Measurements from ENCODE around the gene FOXP1.

The FOXP1 gene

DNA sequence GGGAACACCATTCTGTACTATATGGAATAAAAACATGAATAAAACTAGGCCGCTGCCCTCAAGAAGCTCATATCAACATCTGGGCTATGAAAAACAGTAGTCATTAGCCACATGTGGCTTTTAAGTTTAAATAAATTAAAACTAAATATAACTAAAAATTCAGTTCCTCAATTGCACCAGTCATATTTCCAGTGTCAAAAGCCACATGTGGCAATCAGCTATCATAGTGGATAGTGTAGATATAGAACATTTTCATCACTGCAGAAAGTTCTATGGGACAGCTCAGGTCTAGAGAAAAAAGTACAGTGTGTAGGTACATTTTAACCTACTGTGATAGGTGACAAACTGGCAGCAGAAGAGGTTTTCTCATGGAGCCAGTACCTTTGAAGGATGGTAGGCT is 261.4 kb downstream of the FOXP1 start:
- H3K36me3 Mint-ChIP-seq (ENCODE audit: low read depth) = no peaks in the 10 kb centered on the region
- no peak overlapping the region for H3K27ac Mint-ChIP-seq
- no peaks in the 10 kb centered on the region for H3K9me3 Mint-ChIP-seq
- H3K4me3 Mint-ChIP-seq = no peak overlapping the region
- H3K4me1 Mint-ChIP-seq (ENCODE audit: low read depth) = peaks cover 4% of the 10 kb centered on the region
- no peaks in the 10 kb centered on the region for H3K27me3 Mint-ChIP-seq

DNA sequence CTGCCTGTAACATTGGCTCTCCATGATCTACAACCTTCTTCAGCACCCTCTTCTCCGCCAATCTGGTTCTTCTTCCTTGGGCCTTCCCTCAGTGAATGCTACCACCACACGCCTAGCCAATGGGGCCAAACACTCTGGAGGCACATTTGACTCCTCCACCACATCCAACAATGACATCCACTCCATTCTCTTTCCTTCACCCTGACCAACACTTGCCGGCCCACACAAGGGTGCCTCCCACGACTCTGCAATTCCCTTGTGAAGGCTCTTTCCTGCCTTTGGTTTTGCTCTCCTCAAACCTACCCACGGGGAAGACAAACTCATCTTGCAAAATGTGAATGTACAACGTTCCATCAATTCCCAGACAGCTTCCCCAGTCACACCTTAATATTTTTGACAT is 263.8 kb downstream of the FOXP1 start:
- Mint-ChIP-seq H3K4me3 (no peak overlapping the region), H3K27ac (no peak overlapping the region), H3K9me3 (no peaks in the 10 kb centered on the region), H3K27me3 (no peaks in the 10 kb centered on the region), H3K36me3 (ENCODE audit: low read depth) (no peaks in the 10 kb centered on the region), H3K4me1 (ENCODE audit: low read depth) (no peaks in the 10 kb centered on the region)

DNA sequence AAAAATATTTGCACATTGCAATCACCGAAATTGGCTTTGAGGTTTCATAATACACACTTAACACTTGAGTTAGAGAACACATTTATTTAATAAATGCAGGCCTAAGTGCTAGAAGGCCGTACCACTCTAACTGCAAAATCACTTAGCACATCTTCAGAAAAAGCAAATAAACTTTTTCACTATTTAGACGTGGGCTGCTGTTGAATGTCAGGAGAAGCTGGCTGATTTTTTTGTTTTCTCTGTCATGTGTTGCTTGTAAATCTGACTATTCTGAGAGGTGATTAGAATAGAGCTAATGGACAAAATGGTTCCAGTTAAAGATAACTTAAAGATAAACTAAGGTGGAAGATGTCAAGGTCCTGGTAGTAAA is 265.1 kb downstream of the FOXP1 start:
- no peaks in the 10 kb centered on the region for H3K36me3 Mint-ChIP-seq (ENCODE audit: low read depth)
- H3K9me3 Mint-ChIP-seq = no peaks in the 10 kb centered on the region
- H3K4me1 Mint-ChIP-seq (ENCODE audit: low read depth) = no peaks in the 10 kb centered on the region
- H3K27me3 Mint-ChIP-seq = no peaks in the 10 kb centered on the region
- H3K27ac Mint-ChIP-seq = peak overlapping the region; percentile 13
- H3K4me3 Mint-ChIP-seq = no peak overlapping the region

DNA sequence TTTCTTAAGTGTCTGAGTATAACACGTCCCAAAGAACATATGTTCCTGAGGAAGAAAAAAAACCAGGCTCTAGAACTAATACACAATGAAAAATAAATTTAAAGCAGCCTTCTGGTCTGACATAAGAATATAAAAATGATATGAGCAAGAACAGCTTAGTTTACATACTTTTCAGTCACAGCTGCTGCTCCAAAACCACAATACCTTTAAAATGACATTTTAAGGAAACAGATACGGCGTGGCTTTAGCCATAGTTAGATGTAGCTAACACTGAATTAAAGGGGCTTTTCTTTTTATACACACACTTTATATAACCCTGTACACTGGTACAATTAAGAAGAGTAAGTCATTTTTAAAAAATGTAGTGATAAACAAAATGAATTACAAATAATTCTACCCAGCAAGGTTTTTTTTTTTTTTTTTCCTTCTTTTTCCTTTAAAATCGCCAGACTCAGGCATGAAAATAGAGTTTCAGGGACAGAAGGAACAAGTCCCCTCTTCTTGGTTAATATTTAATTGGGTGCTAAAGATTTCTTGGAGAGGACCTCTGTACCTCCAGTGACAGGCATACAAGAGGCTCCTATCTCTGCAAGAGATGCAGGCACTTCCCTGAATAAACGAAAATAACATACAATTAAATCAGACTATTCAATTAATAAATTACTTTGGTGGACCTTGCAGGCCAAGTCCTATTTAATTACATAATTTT is 265.6 kb downstream of the FOXP1 start:
- Mint-ChIP-seq H3K27ac (peak overlapping the region; percentile 45), H3K36me3 (ENCODE audit: low read depth) (no peaks in the 10 kb centered on the region), H3K4me3 (no peak overlapping the region), H3K9me3 (no peaks in the 10 kb centered on the region), H3K4me1 (ENCODE audit: low read depth) (no peaks in the 10 kb centered on the region), H3K27me3 (no peaks in the 10 kb centered on the region)

DNA sequence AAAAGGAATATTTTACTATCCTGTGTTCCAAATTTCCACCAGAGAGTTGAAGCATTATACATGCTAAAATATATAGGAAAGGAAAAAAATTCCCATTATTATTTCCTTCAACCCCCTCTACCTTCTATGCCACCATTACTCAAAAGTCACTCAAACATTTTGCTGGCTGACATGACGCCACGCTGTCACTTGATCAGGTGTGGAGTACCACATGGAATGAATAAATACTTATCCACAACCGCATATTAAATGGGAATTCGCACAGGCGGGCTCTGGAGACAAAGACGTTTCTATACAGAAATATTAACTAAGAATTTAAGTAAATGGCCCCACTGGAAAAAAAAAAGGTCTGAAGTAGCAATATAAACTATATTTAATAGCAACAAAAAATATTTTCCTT is 266.4 kb downstream of the FOXP1 start:
- no peaks in the 10 kb centered on the region for H3K27me3 Mint-ChIP-seq
- H3K27ac Mint-ChIP-seq = no peak overlapping the region
- no peaks in the 10 kb centered on the region for H3K9me3 Mint-ChIP-seq
- H3K4me1 Mint-ChIP-seq (ENCODE audit: low read depth) = peaks cover 5% of the 10 kb centered on the region
- no peak overlapping the region for H3K4me3 Mint-ChIP-seq
- no peaks in the 10 kb centered on the region for H3K36me3 Mint-ChIP-seq (ENCODE audit: low read depth)

DNA sequence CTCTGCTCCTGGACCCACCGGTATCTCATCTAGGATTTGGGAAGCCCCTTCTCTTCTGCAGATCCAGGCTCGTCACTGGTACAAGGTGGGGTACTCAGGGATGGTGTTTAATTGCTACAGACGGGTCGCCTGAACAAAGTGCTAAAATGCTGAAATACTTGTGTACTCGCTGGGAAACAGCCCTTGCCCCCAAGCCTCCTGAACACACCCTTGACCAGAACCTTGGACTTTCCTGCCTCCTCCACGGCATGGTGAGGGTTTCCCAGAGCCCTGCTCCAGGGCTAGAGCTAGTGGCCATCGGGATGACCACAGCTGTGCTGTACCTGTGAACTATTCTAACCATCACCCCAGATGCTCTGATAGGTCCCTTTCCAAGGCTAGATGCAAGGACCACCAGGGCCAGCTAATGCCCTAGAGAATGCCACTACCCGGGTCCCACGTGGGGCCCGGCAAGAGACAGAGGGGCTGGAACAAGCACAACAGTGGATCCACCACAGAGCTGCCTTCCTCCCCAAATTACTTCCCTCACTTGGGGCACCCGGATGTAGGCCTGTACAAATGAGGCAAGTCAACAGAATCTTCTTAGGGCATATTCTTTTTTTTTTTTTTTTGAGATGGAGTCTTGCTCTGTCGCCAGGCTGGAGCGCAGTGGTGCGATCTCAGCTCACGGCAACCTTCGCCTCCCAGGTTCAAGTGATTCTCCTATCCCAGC is 267.3 kb downstream of the FOXP1 start:
- Mint-ChIP-seq H3K27ac (peak overlapping the region; percentile 76), H3K9me3 (no peaks in the 10 kb centered on the region), H3K27me3 (no peaks in the 10 kb centered on the region), H3K36me3 (ENCODE audit: low read depth) (no peaks in the 10 kb centered on the region), H3K4me3 (no peak overlapping the region), H3K4me1 (ENCODE audit: low read depth) (peaks cover 13% of the 10 kb centered on the region)

DNA sequence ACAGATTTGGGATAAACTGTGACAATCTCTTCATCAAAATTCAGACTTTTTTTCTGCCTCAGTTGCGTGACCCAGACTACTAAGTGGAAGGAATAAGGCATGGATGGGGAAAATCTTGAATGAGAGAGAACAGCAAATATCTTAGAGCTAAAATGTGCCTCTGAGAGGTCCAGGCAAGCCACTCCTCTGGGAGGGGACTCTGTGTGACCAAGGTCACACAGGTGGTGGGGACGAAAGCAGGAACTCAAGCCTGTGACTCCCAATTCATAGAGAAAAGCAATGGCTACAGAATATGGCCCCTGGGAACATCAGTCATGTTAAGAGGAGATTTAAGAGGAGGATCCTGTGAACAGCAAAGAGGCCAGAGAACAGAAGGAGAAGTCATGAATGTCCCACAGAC is 268.1 kb downstream of the FOXP1 start:
- peaks cover 21% of the 10 kb centered on the region for H3K4me1 Mint-ChIP-seq (ENCODE audit: low read depth)
- H3K27ac Mint-ChIP-seq = peak overlapping the region; percentile 71
- no peak overlapping the region for H3K4me3 Mint-ChIP-seq

DNA sequence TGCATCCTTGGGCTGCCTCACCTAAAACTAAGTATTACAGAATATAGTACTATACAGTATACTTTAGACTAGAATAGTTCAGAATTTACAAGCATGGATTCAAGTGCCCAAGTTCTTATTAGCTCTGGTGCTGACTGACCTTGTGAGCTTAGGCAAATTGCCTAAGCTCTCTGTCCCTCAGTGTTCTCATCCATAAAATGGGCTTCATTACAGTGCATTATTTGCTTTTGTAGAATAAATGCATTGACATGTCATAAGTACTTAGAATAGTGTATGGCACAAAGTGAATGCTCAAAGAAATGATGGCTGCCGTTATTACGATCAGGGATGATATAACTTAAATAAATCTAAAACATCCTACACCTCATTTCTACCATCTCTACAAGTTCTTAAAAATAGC is 269.7 kb downstream of the FOXP1 start:
- peaks cover 37% of the 10 kb centered on the region for H3K4me1 Mint-ChIP-seq (ENCODE audit: low read depth)
- H3K4me3 Mint-ChIP-seq = no peak overlapping the region
- no peak overlapping the region for H3K27ac Mint-ChIP-seq
- H3K36me3 Mint-ChIP-seq (ENCODE audit: low read depth) = no peaks in the 10 kb centered on the region
- H3K9me3 Mint-ChIP-seq = no peaks in the 10 kb centered on the region
- no peaks in the 10 kb centered on the region for H3K27me3 Mint-ChIP-seq

More for the DNA sequence above, 268.1 kb downstream of the FOXP1 start:
- Mint-ChIP-seq H3K36me3 (ENCODE audit: low read depth) (no peaks in the 10 kb centered on the region), H3K27me3 (no peaks in the 10 kb centered on the region), H3K9me3 (no peaks in the 10 kb centered on the region)

DNA sequence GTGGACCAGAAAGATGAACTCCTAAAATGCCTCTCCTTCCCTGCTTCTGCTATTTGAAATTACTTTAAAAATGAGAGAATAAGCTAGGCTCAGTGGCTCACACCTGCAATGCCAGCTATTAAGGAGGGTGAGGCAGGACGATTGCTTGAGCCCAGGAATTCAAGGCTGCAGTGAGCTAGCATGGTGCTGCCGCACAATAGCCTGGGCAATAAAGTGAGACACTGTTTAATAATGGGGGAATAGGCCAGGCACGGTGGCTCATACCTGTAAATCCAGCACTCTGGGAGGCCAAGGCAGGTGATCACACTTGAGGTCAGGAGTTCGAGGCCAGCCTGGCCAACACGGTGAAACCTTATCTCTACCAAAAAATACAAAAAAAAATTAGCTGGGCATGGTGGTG is 271.1 kb downstream of the FOXP1 start:
- H3K4me3 Mint-ChIP-seq = no peak overlapping the region
- no peaks in the 10 kb centered on the region for H3K36me3 Mint-ChIP-seq (ENCODE audit: low read depth)
- H3K4me1 Mint-ChIP-seq (ENCODE audit: low read depth) = peaks cover 51% of the 10 kb centered on the region
- no peak overlapping the region for H3K27ac Mint-ChIP-seq
- H3K9me3 Mint-ChIP-seq = no peaks in the 10 kb centered on the region
- no peaks in the 10 kb centered on the region for H3K27me3 Mint-ChIP-seq

DNA sequence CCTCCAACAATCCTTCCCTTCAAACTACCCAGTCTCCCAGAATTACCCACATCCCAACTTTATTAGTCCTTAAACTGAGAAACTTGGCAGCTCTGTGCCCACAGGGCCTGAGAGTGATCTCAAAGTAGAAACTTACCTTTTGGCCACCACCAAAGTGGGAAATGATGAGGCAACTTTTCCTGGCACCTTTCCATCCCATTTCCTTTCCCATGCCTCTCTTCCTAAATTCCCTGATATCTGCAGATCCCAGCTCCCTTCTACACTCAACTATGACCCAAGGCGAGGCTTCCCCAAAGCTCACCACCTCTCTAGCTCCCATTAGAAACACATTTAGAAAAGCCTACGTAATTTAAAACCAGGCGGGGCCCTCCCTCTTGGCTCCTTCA is 271.9 kb downstream of the FOXP1 start:
- Mint-ChIP-seq H3K36me3 (ENCODE audit: low read depth) (no peaks in the 10 kb centered on the region), H3K9me3 (no peaks in the 10 kb centered on the region), H3K4me1 (ENCODE audit: low read depth) (peaks cover 58% of the 10 kb centered on the region), H3K27ac (peak overlapping the region; percentile 37), H3K4me3 (no peak overlapping the region), H3K27me3 (no peaks in the 10 kb centered on the region)

DNA sequence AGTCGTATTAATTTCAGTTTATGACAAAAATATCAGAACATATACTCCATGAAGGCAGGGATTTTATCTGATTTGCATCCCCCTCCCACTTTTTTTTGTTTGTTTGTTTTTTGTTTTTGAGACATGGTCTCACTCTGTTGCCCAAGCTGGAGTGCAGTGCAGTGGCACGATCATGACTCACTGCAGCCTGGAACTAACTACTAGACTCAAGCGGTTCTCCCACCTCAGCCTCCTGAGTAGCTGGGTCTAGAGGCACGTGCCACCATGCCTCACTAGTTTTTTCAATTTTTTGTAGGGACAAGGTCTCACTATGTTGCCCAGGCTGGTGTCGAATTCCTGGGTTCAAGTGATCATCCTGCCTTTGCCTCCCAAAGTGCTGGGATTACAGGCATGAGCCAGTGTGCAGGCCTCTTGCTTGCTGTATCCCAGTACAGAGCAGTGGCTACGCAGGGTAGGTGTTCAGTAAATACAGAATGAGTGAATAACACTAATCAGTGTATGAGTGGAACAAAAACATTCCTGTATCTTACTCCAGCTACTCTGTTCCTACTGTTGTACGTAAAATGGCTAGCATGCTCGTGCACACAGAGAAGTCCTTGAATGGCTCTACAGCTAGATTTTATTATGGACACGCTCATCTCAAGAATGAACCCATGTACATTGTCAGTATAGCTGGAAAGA is 272.4 kb downstream of the FOXP1 start:
- H3K9me3 Mint-ChIP-seq = no peaks in the 10 kb centered on the region
- no peaks in the 10 kb centered on the region for H3K36me3 Mint-ChIP-seq (ENCODE audit: low read depth)
- peaks cover 63% of the 10 kb centered on the region for H3K4me1 Mint-ChIP-seq (ENCODE audit: low read depth)
- H3K27me3 Mint-ChIP-seq = no peaks in the 10 kb centered on the region
- peak overlapping the region; percentile 75 for H3K27ac Mint-ChIP-seq
- no peak overlapping the region for H3K4me3 Mint-ChIP-seq

DNA sequence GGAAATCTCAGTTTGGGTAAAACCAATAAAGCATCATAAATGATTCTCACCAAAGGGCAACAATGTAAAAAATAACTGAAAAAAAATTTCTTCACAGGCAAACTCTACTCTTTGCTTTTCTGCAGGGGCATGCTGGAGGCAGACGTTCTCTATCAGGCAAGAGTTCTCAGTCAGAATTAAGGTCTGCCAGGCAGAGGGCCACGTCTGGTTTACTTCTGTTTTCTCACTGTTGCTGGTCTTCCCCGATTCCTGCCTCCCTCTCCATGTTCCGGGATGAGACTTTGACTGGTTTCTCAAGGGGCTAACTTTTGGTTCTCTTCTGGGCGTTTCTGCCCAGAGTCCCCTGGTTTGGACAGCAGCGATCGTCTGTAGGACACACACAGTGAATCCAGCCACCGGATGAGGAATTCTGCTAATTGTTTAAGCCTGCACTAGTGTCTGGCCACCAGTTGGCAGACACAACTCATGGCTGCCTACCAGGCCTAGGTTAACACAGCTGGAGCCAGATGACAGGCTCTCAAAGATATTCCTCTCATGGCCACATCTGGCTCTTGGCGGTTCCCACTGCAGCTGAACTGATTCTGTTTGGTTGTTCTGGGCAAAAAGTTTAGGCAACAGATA is 273.1 kb downstream of the FOXP1 start:
- Mint-ChIP-seq H3K4me3 (no peak overlapping the region), H3K4me1 (ENCODE audit: low read depth) (peaks cover 70% of the 10 kb centered on the region), H3K9me3 (no peaks in the 10 kb centered on the region), H3K27ac (peak overlapping the region; percentile 75), H3K27me3 (no peaks in the 10 kb centered on the region), H3K36me3 (ENCODE audit: low read depth) (peaks cover 2% of the 10 kb centered on the region)

DNA sequence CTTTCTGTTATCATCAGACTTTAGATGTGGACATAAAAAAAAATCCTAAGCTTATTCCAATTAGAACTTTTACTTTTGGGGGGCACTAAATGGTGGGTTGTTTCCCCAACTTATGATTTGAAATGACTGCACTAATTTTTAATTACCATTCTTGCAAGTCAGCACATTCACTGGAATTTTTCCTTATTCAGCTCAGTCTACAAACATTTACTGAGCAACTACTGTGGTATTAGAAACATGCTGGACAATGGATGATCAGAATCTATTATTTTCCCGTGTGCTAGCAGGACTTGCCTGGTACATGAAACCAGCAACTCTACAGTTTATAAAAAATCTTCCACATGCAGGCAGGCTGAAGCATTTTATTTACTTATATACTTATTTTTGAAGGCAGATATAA is 273.6 kb downstream of the FOXP1 start:
- peak overlapping the region; percentile 77 for H3K4me3 Mint-ChIP-seq
- peaks cover 72% of the 10 kb centered on the region for H3K4me1 Mint-ChIP-seq (ENCODE audit: low read depth)
- H3K27ac Mint-ChIP-seq = peak overlapping the region; percentile 95
- no peaks in the 10 kb centered on the region for H3K27me3 Mint-ChIP-seq
- peaks cover 8% of the 10 kb centered on the region for H3K36me3 Mint-ChIP-seq (ENCODE audit: low read depth)
- H3K9me3 Mint-ChIP-seq = no peaks in the 10 kb centered on the region

DNA sequence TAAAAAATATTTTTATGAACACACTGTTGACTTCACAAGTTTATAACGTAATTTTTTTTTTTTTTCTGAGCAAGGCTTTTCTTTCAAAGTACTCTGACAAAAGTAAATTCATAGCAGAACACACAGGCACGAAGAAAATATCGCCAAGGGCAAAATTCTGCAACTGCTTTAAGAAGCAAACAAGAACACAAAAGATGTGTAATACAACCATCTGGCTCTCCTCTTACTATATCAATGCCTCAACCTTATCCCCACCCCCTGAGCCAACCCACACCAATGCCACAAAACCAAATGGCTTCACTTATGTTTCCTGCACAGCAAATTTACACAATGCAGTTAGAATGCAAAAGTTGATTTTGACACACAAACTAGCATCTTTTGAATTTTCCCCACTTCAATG is 274.2 kb downstream of the FOXP1 start:
- Mint-ChIP-seq H3K27ac (peak overlapping the region; percentile 95), H3K36me3 (ENCODE audit: low read depth) (peaks cover 9% of the 10 kb centered on the region), H3K4me1 (ENCODE audit: low read depth) (peaks cover 75% of the 10 kb centered on the region), H3K9me3 (no peaks in the 10 kb centered on the region), H3K4me3 (peak overlapping the region; percentile 77), H3K27me3 (no peaks in the 10 kb centered on the region)

DNA sequence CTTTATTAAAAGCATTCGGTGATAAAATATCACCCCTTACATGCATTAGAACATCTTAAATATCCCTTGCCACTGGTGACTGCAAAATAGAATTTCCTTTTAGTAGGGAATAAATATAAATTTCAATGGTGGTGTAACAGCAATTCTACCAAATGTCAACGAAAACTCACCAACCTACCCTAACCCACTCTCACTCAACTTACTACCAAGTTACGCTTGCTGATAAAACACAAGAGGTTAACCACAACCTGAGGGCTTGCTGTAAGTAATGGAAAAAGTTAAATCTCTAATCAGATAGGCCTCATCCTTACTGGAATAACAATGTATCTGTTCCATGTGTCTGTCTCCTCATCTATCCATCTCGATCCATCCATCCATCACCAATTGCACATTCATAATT is 274.7 kb downstream of the FOXP1 start:
- Mint-ChIP-seq H3K4me1 (ENCODE audit: low read depth) (peaks cover 80% of the 10 kb centered on the region), H3K27me3 (no peaks in the 10 kb centered on the region), H3K4me3 (peak overlapping the region; percentile 77), H3K27ac (peak overlapping the region; percentile 95), H3K36me3 (ENCODE audit: low read depth) (peaks cover 9% of the 10 kb centered on the region), H3K9me3 (no peaks in the 10 kb centered on the region)
